Lung (tissue), 12 donors: Measurements from ENCODE around the gene JADE1. TPM values are rescaled to one million over a fixed set of nuclear protein-coding genes. Genes with fewer than 3 reads are reported as not detected.

Experiments used
- ATAC-seq: fragments of 200-7000 bp; cut with Tn5 transposase; one replicate; pipeline ENCODE4 v1.9.1; 2020; ENCODE audit warnings: moderate number of reproducible peaks; ENCODE audit not compliant: insufficient read depth, low FRiP score
- DNase-seq, 3 donors: peaks; one replicate each; pipeline ENCODE4 v3.0.0-alpha.2; 2013 to 2017
- H3K27ac ChIP-seq, 2 donors: one replicate each; pipeline ENCODE4 v1.5.1; 2013; ENCODE audit warnings: mild to moderate bottlenecking in 2 of 2, moderate library complexity in 2 of 2, control low read depth in 1 of 2, inconsistent platforms in 1 of 2, low read depth in 1 of 2, low read length in 1 of 2
- H3K27me3 ChIP-seq, 3 donors: one replicate each; pipeline ENCODE4 v1.5.1; 2013; ENCODE audit warnings: low read length in 2 of 3; ENCODE audit not compliant: control insufficient read depth in 3 of 3, insufficient read depth in 3 of 3
- H3K36me3 ChIP-seq, 4 donors: one replicate each; pipeline ENCODE4 v1.5.1; 2013; ENCODE audit warnings: low read length in 4 of 4, mild to moderate bottlenecking in 1 of 4, moderate library complexity in 1 of 4; ENCODE audit not compliant: control insufficient read depth in 4 of 4, insufficient read depth in 4 of 4
- H3K4me1 ChIP-seq, 5 donors: one replicate each; pipeline ENCODE4 v1.5.1; 2013; ENCODE audit warnings: low read length in 5 of 5, mild to moderate bottlenecking in 2 of 5, moderate library complexity in 1 of 5; ENCODE audit not compliant: control insufficient read depth in 5 of 5, insufficient read depth in 5 of 5
- H3K4me3 ChIP-seq: one replicate; pipeline ENCODE4 v1.5.1; 2013; ENCODE audit warnings: mild to moderate bottlenecking, control low read depth, moderate library complexity
- H3K9ac ChIP-seq, 2 donors: one replicate each; pipeline ENCODE4 v1.5.1; 2013; ENCODE audit warnings: low read length in 2 of 2, control low read depth in 1 of 2; ENCODE audit not compliant: insufficient read depth in 1 of 2
- H3K9me3 ChIP-seq, 4 donors: one replicate each; pipeline ENCODE4 v1.5.1; 2013; ENCODE audit warnings: low read length in 3 of 4, mild to moderate bottlenecking in 1 of 4, moderate library complexity in 1 of 4; ENCODE audit not compliant: control insufficient read depth in 4 of 4, insufficient read depth in 3 of 4
- WGBS, 2 donors: extraction: QIAGEN DNeasy Blood & Tissue Kit; methylation state at CpG; one replicate each; pipeline ENCODE4 v1.1.7; 2013; 5-methylcytosine and 5-hydroxymethylcytosine counted together
- polyA plus RNA-seq, 2 donors: library from polyadenylated mRNA; stranded (reverse); fragments of 200-250 nt; gene quantifications; one replicate each; pipeline ENCODE4 v1.2.1, GENCODE V29; 2013
- total RNA-seq, 2 donors: library from RNA; depleted of rRNA in 1 of 2; stranded (reverse); fragments of >200 nt in 1 of 2; gene quantifications; one replicate each; pipeline ENCODE4 v1.2.1, GENCODE V29; 2014 to 2021
- TF ChIP-seq, protein P1 (sequence below): IDR thresholded peaks from 2 replicates; pipeline ENCODE4 v1.5.1; 2012; ENCODE audit warnings: mild to moderate bottlenecking; ENCODE audit errors: control extremely low read depth, extremely low read depth
- donor health status: control.
- donor health status: control.
- donor health status: Bipolar disorder and iron deficiency.
- donor health status: healthy.
- donor health status: DM: yes; HTN: yes; CAD: no.

Gene JADE1
- total and polyA plus RNA-seq, 4 donors = 8.9 to 46.1 (median 17.5) TPM

DNA sequence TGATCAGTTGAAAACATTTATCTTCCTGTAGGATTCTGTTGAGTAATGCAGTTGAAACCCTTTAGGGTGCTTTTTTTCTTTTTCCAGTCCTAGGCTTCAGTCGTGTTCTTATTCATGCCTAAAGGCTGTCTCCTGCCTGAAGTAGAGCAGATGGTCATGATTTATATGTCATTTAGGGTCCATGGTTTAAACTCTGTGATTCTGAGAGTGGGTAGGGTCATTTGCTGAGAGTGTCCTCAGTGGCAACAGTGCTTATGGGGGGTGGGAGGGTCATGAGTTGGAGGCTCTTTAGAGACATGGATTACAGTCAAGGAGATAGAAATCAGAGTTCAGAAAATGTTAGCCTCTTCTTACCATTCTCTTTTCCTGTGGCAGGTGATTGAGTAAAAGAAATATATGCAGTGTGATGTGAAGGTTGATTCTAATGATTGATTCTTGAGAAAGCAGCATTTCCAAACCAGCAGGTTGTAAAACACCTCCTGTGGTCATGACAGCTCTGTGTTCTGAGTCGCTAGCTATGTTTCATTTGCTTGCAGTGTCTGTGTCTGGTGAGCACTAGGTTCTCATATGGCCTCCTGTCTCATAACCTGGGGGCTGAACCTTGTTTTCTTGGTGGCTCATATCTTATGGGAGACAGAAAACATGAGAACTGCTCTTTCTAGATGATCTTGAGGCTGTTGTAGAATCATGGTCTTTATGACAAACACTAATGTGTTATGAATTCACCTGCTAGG, 60.4 kb downstream of the JADE1 start:
- no peak for DNase-seq
- H3K4me3 ChIP-seq = no peak overlapping the region
- no peak for ATAC-seq
- 81 to 93% methylated on average over 2 of the region's 2 CpGs for WGBS, 2 donors
- TF ChIP-seq, protein P1, sequence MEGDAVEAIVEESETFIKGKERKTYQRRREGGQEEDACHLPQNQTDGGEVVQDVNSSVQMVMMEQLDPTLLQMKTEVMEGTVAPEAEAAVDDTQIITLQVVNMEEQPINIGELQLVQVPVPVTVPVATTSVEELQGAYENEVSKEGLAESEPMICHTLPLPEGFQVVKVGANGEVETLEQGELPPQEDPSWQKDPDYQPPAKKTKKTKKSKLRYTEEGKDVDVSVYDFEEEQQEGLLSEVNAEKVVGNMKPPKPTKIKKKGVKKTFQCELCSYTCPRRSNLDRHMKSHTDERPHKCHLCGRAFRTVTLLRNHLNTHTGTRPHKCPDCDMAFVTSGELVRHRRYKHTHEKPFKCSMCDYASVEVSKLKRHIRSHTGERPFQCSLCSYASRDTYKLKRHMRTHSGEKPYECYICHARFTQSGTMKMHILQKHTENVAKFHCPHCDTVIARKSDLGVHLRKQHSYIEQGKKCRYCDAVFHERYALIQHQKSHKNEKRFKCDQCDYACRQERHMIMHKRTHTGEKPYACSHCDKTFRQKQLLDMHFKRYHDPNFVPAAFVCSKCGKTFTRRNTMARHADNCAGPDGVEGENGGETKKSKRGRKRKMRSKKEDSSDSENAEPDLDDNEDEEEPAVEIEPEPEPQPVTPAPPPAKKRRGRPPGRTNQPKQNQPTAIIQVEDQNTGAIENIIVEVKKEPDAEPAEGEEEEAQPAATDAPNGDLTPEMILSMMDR = no peak
- no peaks in the 10 kb centered on the region for H3K9me3 ChIP-seq
- no peaks in the 10 kb centered on the region for H3K27me3 ChIP-seq
- H3K9ac ChIP-seq = no peak overlapping the region
- peaks cover 12 to 27% (median 22%) of the 10 kb centered on the region in 4 donors for H3K36me3 ChIP-seq
- peaks cover 0 to 1% (median 0%) of the 10 kb centered on the region in 5 donors for H3K4me1 ChIP-seq
- no peak overlapping the region for H3K27ac ChIP-seq

DNA sequence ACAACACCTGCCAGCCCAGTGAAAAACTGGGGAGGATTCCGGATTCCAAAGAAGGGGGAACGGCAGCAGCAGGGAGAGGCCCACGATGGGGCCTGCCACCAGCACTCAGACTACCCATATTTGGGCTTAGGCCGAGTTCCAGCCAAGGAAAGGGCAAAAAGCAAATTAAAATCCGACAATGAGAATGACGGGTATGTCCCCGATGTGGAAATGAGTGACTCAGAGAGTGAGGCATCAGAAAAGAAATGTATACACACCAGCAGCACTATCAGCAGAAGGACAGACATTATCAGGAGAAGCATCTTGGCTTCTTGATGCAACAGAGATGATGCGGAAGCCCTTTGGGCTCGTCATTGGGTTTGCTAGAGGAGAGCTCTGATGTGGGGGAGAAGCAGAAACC, 62.4 kb downstream of the JADE1 start:
- TF ChIP-seq, protein P1 = no peak
- Histone ChIP-seq H3K4me1 (peaks cover 0 to 1% (median 0%) of the 10 kb centered on the region in 5 donors), H3K27ac (no peak overlapping the region), H3K4me3 (no peak overlapping the region), H3K27me3 (no peaks in the 10 kb centered on the region), H3K36me3 (peaks cover 12 to 24% (median 20%) of the 10 kb centered on the region in 4 donors), H3K9me3 (no peaks in the 10 kb centered on the region), H3K9ac (no peak overlapping the region)
- DNase-seq = no peak
- no peak for ATAC-seq
- 94 to 99% methylated on average over 9 of the region's 9 CpGs for WGBS, 2 donors

DNA sequence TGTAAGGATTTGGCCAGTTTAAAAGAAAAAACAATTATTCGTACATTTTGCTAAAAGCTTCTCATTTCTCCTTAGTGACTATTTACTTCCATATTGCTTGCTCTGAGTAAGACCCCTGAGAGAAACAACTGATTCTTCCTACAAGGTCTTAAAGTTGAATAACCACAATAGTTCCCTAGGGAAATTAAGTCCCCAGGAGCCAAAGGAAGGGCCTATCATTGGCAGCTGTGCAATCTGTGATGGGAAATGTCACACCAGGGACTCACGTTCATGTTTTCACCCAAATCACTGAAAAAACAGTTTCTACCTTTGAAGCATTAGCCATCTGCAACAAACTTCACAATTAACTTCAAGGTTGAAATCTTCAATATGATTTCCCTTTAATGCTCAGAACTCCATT, 66.7 kb downstream of the JADE1 start:
- peaks cover 0 to 1% (median 0%) of the 10 kb centered on the region in 5 donors for H3K4me1 ChIP-seq
- H3K9ac ChIP-seq = no peak overlapping the region
- H3K36me3 ChIP-seq = peaks cover 7 to 13% (median 11%) of the 10 kb centered on the region in 4 donors
- TF ChIP-seq, protein P1 = no peak
- no peak overlapping the region for H3K27ac ChIP-seq
- DNase-seq (no peak), ATAC-seq (no peak)
- WGBS, 2 donors = 94 to 100% methylated on average over 2 of the region's 2 CpGs
- no peak overlapping the region for H3K4me3 ChIP-seq
- H3K9me3 ChIP-seq = no peaks in the 10 kb centered on the region
- no peaks in the 10 kb centered on the region for H3K27me3 ChIP-seq
